HG02840 (cell line): ENCODE results near the gene ANKRD60.

Experiments
- ATAC-seq: cut with Tn5 transposase; IDR thresholded peaks from one replicate; pipeline ENCODE4 v1.9.1; 2021; ENCODE audit warnings: mild to moderate bottlenecking, moderate library complexity, moderate number of reproducible peaks; ENCODE audit not compliant: unreplicated experiment, low FRiP score

The ANKRD60 gene

DNA sequence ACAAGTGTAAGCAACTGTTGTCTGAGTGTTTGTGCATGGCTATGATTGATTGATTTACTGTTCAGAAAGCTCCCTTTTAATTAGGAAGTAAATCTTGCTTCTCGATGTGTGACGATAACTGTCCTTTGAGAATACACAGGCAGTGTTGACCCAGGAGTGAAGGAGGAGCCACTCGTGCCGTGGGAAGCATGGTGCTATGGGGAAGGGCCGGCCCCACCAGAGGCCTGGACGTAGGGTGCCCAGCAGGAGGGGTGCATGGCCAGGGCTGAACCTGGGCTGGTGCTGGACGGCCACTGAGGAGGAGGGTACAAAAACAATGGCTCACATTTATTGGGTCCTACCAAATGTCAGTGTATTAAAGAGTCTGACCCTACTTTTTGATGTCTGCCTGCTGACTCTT, 60.7 kb downstream of the ANKRD60 start:
- ATAC-seq: no peak
